ENCODE results near the gene SLCO1A2. TPM values are rescaled to one million over a fixed set of nuclear protein-coding genes. Genes with fewer than 3 reads are reported as not detected.

SLCO1A2 gene
- total RNA-seq, 1 experiment from 2014 or later: 10.3 TPM

GRCh38 chr12:21353487-21353886 lies 18.8 kb upstream of the SLCO1A2 start:
- Mint-ChIP-seq H3K9me3 (no peaks in the 10 kb centered on the region), H3K27ac (peak overlapping the region in 1 of 3 experiments; percentile 55; a peak in 2 of 7 replicates), H3K27me3 (ENCODE audit: low read depth) (no peaks in the 10 kb centered on the region), H3K4me3 (no peak overlapping the region), H3K4me1 (peaks cover 8 to 14% of the 10 kb centered on the region in 2 experiments), H3K36me3 (ENCODE audit: insufficient read depth in 1 of 3, low read depth in 3 of 3) (no peaks in the 10 kb centered on the region)
- no peak overlapping the region for H4K5ac ChIP-seq (ENCODE audit: insufficient read length, low read depth, low read length)
- no CpG with 5 or more reads among the region's 1 CpG for WGBS (ENCODE audit: extremely low coverage, insufficient read length, low lambda C conversion rate)
- no peak overlapping the region for H2BK15ac ChIP-seq (ENCODE audit: low read depth, low read length)
- H3K79me1 ChIP-seq (ENCODE audit: insufficient read depth, low read depth, low read length, poor library complexity, severe bottlenecking): no peaks in the 10 kb centered on the region
- H3K4ac ChIP-seq (ENCODE audit: low read depth, low read length): no peak overlapping the region
- H3K9ac ChIP-seq (ENCODE audit: extremely low read depth, insufficient read length, low read length): no peak overlapping the region
- no peak overlapping the region for H4K8ac ChIP-seq (replicated peaks; ENCODE audit: insufficient read length, low read depth, low read length)
- H3K79me2 ChIP-seq (ENCODE audit: insufficient read depth, low read length): no peaks in the 10 kb centered on the region
- no peak overlapping the region for H2AFZ ChIP-seq (ENCODE audit: low read length)
- no peak overlapping the region for H3K23ac ChIP-seq (ENCODE audit: insufficient read length, low read depth, low read length)
- no peak overlapping the region for H3K56ac ChIP-seq (ENCODE audit: insufficient read length, low read depth, low read length)
- H4K20me1 ChIP-seq (ENCODE audit: control insufficient read depth, insufficient read depth, insufficient read length): no peaks in the 10 kb centered on the region
- H3K27ac ChIP-seq (ENCODE audit: insufficient read length, low read depth, low read length): no peak overlapping the region
- no peak overlapping the region for H3T11ph ChIP-seq (ENCODE audit: low read length)
- no peaks in the 10 kb centered on the region for H3K27me3 ChIP-seq (ENCODE audit: insufficient read depth, low read length)
- no peak overlapping the region for H4K91ac ChIP-seq (ENCODE audit: insufficient read length, low read depth, low read length)
- H3K4me1 ChIP-seq (ENCODE audit: insufficient read depth, low read length): no peaks in the 10 kb centered on the region
- H3K4me2 ChIP-seq (ENCODE audit: insufficient read depth, insufficient read length, low read length): no peak overlapping the region
- no peak overlapping the region for H3K18ac ChIP-seq (ENCODE audit: insufficient read length, low read depth, low read length)
- H3K14ac ChIP-seq (ENCODE audit: insufficient read depth, low read length): no peak overlapping the region
- H2BK5ac ChIP-seq (ENCODE audit: insufficient read length, low read length): no peak overlapping the region
- no peak overlapping the region for H2AK5ac ChIP-seq (ENCODE audit: insufficient read length, low read length)
- H2BK20ac ChIP-seq (ENCODE audit: low read depth, low read length, poor library complexity, severe bottlenecking): no peak overlapping the region
- TF ChIP-seq CTCF (conservative IDR thresholded peaks at IDR 0.05): no peak
- H2BK120ac ChIP-seq (ENCODE audit: low read depth, low read length, poor library complexity, severe bottlenecking): no peak overlapping the region
- no peak for DNase-seq
- H3K23me2 ChIP-seq (ENCODE audit: insufficient read length, low read depth, low read length, poor library complexity, severe bottlenecking): no peaks in the 10 kb centered on the region
- no peak overlapping the region for H2BK12ac ChIP-seq (ENCODE audit: insufficient read length, low read depth, low read length)
- no peaks in the 10 kb centered on the region for H3K9me3 ChIP-seq (ENCODE audit: control insufficient read depth, low read depth, low read length)

All from H9 (cell line).